K562 (cell line): ENCODE data around the gene UBXN11. TPM values are rescaled to one million over a fixed set of nuclear protein-coding genes. Genes with fewer than 3 reads are reported as not detected.

ENCODE experiments used
- ATAC-seq: fragments of 200-7000 bp; cut with Tn5 transposase; 3 replicates; pipeline ENCODE4 v1.9.1; 2020; ENCODE audit warnings: moderate library complexity
- BruUV-seq: library from RNA; stranded (reverse); fragments of 400-500 nt; replicated peaks from 2 replicates; lab custom pipeline; 2021; lab: Mats Ljungman, UMichigan
- CTCF ChIA-PET: fragments of 300-600 bp; formaldehyde crosslinking; extraction: SDS; loops from one replicate; lab custom pipeline; 2021; ENCODE audit warnings: low intra/inter-chr PET ratio; lab: Yijun Ruan, JAX
- POLR2A ChIA-PET: fragments of 300-600, 350-650 bp; sonication (Branson Sonifier 250); formaldehyde crosslinking; extraction: SDS; loops from one replicate; lab custom pipeline; 2021; ENCODE audit warnings: antibody characterized with exemption, inconsistent platforms; lab: Yijun Ruan, JAX
- DNase-seq, 4 experiments: peaks; one replicate each; pipeline versions ENCODE4 v3.0.0 to v3.0.0-alpha.2; 2011 to 2018; ENCODE audit warnings: low spot score in 3 of 4, mixed read lengths in 3 of 4; ENCODE audit errors: extremely low read depth in 1 of 4
- FAIRE-seq: peaks from 2 replicates; lab custom pipeline; 2011; peaks lifted over from hg19 to GRCh38; lab: Jason Lieb, UNC
- H2AFZ ChIP-seq: 2 replicates; pipeline ENCODE4 v1.6.0; 2011; ENCODE audit warnings: low read depth, low read length, control low read depth, inconsistent platforms
- H3K27ac ChIP-seq: fragments of 200-600 bp; 3 replicates; pipeline ENCODE4 v1.8.0; 2011; ENCODE audit warnings: low read depth, mild to moderate bottlenecking, control low read depth, inconsistent platforms, low read length, moderate library complexity, mixed read lengths; ENCODE audit errors: extremely low read depth
- H3K27me3 ChIP-seq, 2 experiments: fragments of 300-600 bp in 1 of 2; 2 replicates in 1 of 2; 3 replicates in 1 of 2; pipeline versions ENCODE4 v1.6.0 to v1.8.0; 2011; ENCODE audit warnings: inconsistent platforms in 2 of 2, low read length in 2 of 2, mild to moderate bottlenecking in 1 of 2, mixed read lengths in 1 of 2, moderate library complexity in 1 of 2; ENCODE audit not compliant: control insufficient read depth in 2 of 2, insufficient read depth in 2 of 2
- H3K36me3 ChIP-seq: fragments of 300-600 bp; 3 replicates; pipeline ENCODE4 v1.8.0; 2011; ENCODE audit warnings: mild to moderate bottlenecking, low read length, inconsistent platforms; ENCODE audit not compliant: control insufficient read depth, insufficient read depth
- H3K4me1 ChIP-seq, 2 experiments: fragments of 200-600 bp in 1 of 2; replicated peaks in 1 of 2; 2 replicates in 1 of 2; 3 replicates in 1 of 2; pipeline versions ENCODE4 v1.5.1 to v1.8.0; 2011; ENCODE audit warnings: inconsistent platforms in 2 of 2, low read length in 2 of 2, mild to moderate bottlenecking in 1 of 2, mixed read lengths in 1 of 2, moderate library complexity in 1 of 2; ENCODE audit not compliant: control insufficient read depth in 2 of 2, insufficient read depth in 2 of 2
- H3K4me2 ChIP-seq: 2 replicates; pipeline ENCODE4 v1.6.1; 2011; ENCODE audit warnings: low read length, control low read depth, inconsistent platforms, mixed read lengths; ENCODE audit not compliant: insufficient read depth
- H3K4me3 ChIP-seq: fragments of 200-600 bp; sonication (generic), shearing (Covaris generic); 2 replicates; pipeline ENCODE4 v1.5.1; 2016; ENCODE audit warnings: control low read depth, inconsistent platforms
- H3K79me2 ChIP-seq: fragments of 200-600 bp; 3 replicates; pipeline ENCODE4 v1.8.0; 2011; ENCODE audit warnings: low read length, inconsistent platforms; ENCODE audit not compliant: control insufficient read depth, insufficient read depth
- H3K9ac ChIP-seq, 2 experiments: 2 replicates each; pipeline versions ENCODE4 v1.6.0 to v1.6.1; 2011; ENCODE audit warnings: low read depth in 2 of 2, low read length in 2 of 2, control low read depth in 1 of 2, inconsistent platforms in 1 of 2, mild to moderate bottlenecking in 1 of 2, mixed read lengths in 1 of 2; ENCODE audit not compliant: insufficient read depth in 1 of 2
- H3K9me1 ChIP-seq: one replicate; pipeline ENCODE4 v1.6.0; 2011; ENCODE audit warnings: inconsistent platforms, mild to moderate bottlenecking, low read length, moderate library complexity; ENCODE audit not compliant: control insufficient read depth, insufficient read depth
- H3K9me3 ChIP-seq: replicated peaks from 2 replicates; pipeline ENCODE4 v1.5.1; 2011; ENCODE audit warnings: low read depth, low read length, inconsistent platforms; ENCODE audit not compliant: control insufficient read depth, insufficient read depth
- H4K20me1 ChIP-seq: replicated peaks from 2 replicates; pipeline ENCODE4 v1.6.1; 2011; ENCODE audit warnings: low read length, inconsistent platforms, mixed read lengths; ENCODE audit not compliant: control insufficient read depth, insufficient read depth
- BHLHE40 ChIP-seq: IDR thresholded peaks from 2 replicates; pipeline ENCODE4 v1.6.1; 2011; ENCODE audit warnings: low read length, improper control_type of control experiment
- BMI1 ChIP-seq: fragments of 150-350 bp; IDR thresholded peaks from 2 replicates; pipeline ENCODE4 v1.6.1; 2014; ENCODE audit warnings: low read length
- CSDE1 ChIP-seq, 2 experiments: fragments of 450-650 bp; IDR thresholded peaks; 2 replicates each; pipeline ENCODE4 v1.6.1; 2016; ENCODE audit warnings: mild to moderate bottlenecking in 1 of 2
- CXXC5 ChIP-seq: fragments of 250-450 bp; sonication (Bioruptor Pico); IDR thresholded peaks from 2 replicates; pipeline ENCODE4 v1.8.0; 2022; ENCODE audit warnings: inconsistent platforms, mild to moderate bottlenecking, moderate library complexity
- ELF1 ChIP-seq: fragments of 200-800 bp; sonication (Bioruptor generic); IDR thresholded peaks from 2 replicates; pipeline ENCODE4 v1.6.1; 2016; ENCODE audit warnings: missing genetic modification characterization, missing compliant biosample characterization
- GATA2 ChIP-seq: sonication (generic); formaldehyde crosslinking; IDR thresholded peaks from 2 replicates; pipeline ENCODE4 v1.4.0; 2020; ENCODE audit warnings: mild to moderate bottlenecking, missing genetic modification reagents
- SIX5 ChIP-seq, 2 experiments: IDR thresholded peaks; 2 replicates each; pipeline ENCODE4 v1.6.1; 2011; ENCODE audit warnings: low read length in 2 of 2, borderline replicate concordance in 1 of 2, low read depth in 1 of 2, mild to moderate bottlenecking in 1 of 2, moderate library complexity in 1 of 2; ENCODE audit not compliant: insufficient read depth in 1 of 2
- SMAD3 ChIP-seq: fragments of 450-650 bp; formaldehyde crosslinking; conservative IDR thresholded peaks from 2 replicates; pipeline ENCODE4 v1.4.0; 2020; ENCODE audit warnings: mild to moderate bottlenecking
- SMARCC2 ChIP-seq: fragments of 450-650 bp; IDR thresholded peaks from 2 replicates; pipeline ENCODE4 v1.6.1; 2017; ENCODE audit warnings: antibody characterized with exemption, moderate library complexity, mild to moderate bottlenecking, low read depth
- SRSF1 ChIP-seq: fragments of 200-400 bp; formaldehyde crosslinking; IDR thresholded peaks from 2 replicates; pipeline ENCODE4 v1.6.1; 2017; ENCODE audit warnings: mild to moderate bottlenecking, low read depth, low read length, moderate library complexity
- TAF7 ChIP-seq: fragments of 450-650 bp; IDR thresholded peaks from 2 replicates; pipeline ENCODE4 v1.6.1; 2016; ENCODE audit warnings: missing genetic modification characterization, missing compliant biosample characterization
- TOE1 ChIP-seq, 2 experiments: fragments of 450-650 bp in 1 of 2; sonication (generic) in 1 of 2; formaldehyde crosslinking in 1 of 2; IDR thresholded peaks; 2 replicates each; pipeline versions ENCODE4 v1.7.1 to v1.8.0; 2016 to 2022; ENCODE audit warnings: borderline replicate concordance in 2 of 2, mild to moderate bottlenecking in 2 of 2, antibody characterized with exemption in 1 of 2, inconsistent platforms in 1 of 2, low read depth in 1 of 2, missing genetic modification reagents in 1 of 2, moderate library complexity in 1 of 2
- ZNF41 ChIP-seq: fragments of 250-450 bp; sonication (Bioruptor Pico); conservative IDR thresholded peaks from 2 replicates; pipeline ENCODE4 v1.4.0; 2020; ENCODE audit warnings: mild to moderate bottlenecking
- WGBS: fragments of 100-300 bp; shearing (Covaris generic); methylation state at CpG from one replicate; pipeline ENCODE4 v1.1.6; 2016; ENCODE audit warnings: low coverage, mixed read lengths; ENCODE audit not compliant: insufficient coverage; ENCODE audit errors: missing lambda C conversion rate; 5-methylcytosine and 5-hydroxymethylcytosine counted together
- in situ Hi-C: fragments of 300-500 bp; cut with MboI; formaldehyde crosslinking; loops from 4 replicates; pipeline ENCODE4 v1.15.0; 2018; ENCODE audit warnings: inconsistent platforms, mixed read lengths
- intact Hi-C: fragments of 100-400 bp; cut with micrococcal nuclease; formaldehyde crosslinking; loops from 2 replicates; pipeline ENCODE4 v1.14.2; 2022
- polyA plus RNA-seq, 8 experiments: library from polyadenylated mRNA; depleted of rRNA in 4 of 8; stranded (reverse) in 5 of 8; unstranded in 3 of 8; fragments of >200 nt; fragmentation: Nextera tagmentation in 2 of 8; fragmentation: Illumina TruSeq in 1 of 8; extraction: Ambion mirVana in 2 of 8; extraction: Trizol in 1 of 8; gene quantifications; 2 replicates each; pipeline versions ENCODE4 v1.2.1 to v1.2.3, GENCODE V29; 2011 to 2014; ENCODE audit warnings: inconsistent platforms in 1 of 8, missing spikeins in 1 of 8
- total RNA-seq, 7 experiments: library from RNA; depleted of rRNA in 6 of 7; stranded (reverse); fragments of >200 nt in 6 of 7; fragmentation: Illumina TruSeq in 2 of 7; extraction: Trizol in 2 of 7; gene quantifications; 2 replicates each; pipeline versions ENCODE4 v1.2.1 to v1.2.3, GENCODE V29; 2011 to 2021; ENCODE audit warnings: low replicate concordance in 1 of 7
- TF ChIP-seq, protein P1 (sequence below): fragments of 250-450 bp; sonication (Bioruptor Pico); IDR thresholded peaks from 2 replicates; pipeline ENCODE4 v1.5.0; 2021; ENCODE audit warnings: mild to moderate bottlenecking, borderline replicate concordance
- TF ChIP-seq, protein P2 (sequence below): fragments of 200-800 bp; sonication (Bioruptor generic); IDR thresholded peaks from 2 replicates; pipeline ENCODE4 v1.6.1; 2016; ENCODE audit warnings: missing genetic modification characterization, missing compliant biosample characterization

The UBXN11 gene
- total and polyA plus RNA-seq, 9 of the 15 experiments (the other 6 are each of a cell fraction or from before 2014, with no cell fraction given) = 0.48 to 34.3 (median 11.3) TPM

DNA sequence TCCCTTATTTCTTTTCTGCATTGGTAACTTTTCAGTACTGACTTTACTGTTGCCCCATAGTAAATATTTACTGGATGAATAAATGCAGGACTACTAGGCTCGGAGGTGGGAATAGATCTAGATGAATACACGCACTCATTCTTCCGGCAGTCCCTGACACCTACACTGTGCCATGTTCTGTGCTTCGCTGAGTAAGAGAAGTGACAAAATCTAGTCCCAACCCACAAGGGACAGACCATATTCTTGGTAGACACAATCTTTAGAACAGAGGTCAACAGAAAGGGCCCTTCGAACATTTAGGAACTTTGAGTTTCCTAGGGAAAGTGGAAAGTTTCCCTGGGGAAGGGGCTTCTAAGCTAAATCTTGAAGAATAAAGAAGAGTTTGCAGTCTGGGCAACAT lies 8.1 kb upstream of the UBXN11 start:
- ATAC-seq = no peak
- ChIA-PET POLR2A (interaction anchor here (0.7 to 1.6 kb wide), 5 partner anchors 9 to 29 kb away, joined by 3 to 9 read pairs (median 5); no protein-coding TSS in a partner anchor), CTCF (no interaction called here)
- no peak overlapping the region for H3K4me3 ChIP-seq
- no peaks in the 10 kb centered on the region for H3K27me3 ChIP-seq
- H3K79me2 ChIP-seq = peaks cover 2% of the 10 kb centered on the region; the same call in 1 of the 3 replicates
- FAIRE-seq = no peak
- no peaks in the 10 kb centered on the region for H3K36me3 ChIP-seq
- peaks cover 36 to 47% of the 10 kb centered on the region in 2 experiments for H3K4me1 ChIP-seq
- intact Hi-C loops (no loop called here), in situ Hi-C loops (no loop called here)
- no peaks in the 10 kb centered on the region for H3K9me3 ChIP-seq
- no peak for DNase-seq
- H2AFZ ChIP-seq = no peak overlapping the region
- H4K20me1 ChIP-seq = no peaks in the 10 kb centered on the region
- H3K4me2 ChIP-seq = no peak overlapping the region
- WGBS = 67% methylated on average over 5 of the region's 5 CpGs
- no TSS peak for BruUV-seq
- H3K9me1 ChIP-seq = no peaks in the 10 kb centered on the region
- no peak overlapping the region for H3K27ac ChIP-seq
- no peak overlapping the region for H3K9ac ChIP-seq
- TF ChIP-seq ELF1 (tag) = no peak
- TF ChIP-seq SIX5 (IDR thresholded peaks at IDR 0.05; ENCODE audit: borderline replicate concordance in 1 of 2, insufficient read depth in 1 of 2, low read depth in 1 of 2, low read length in 2 of 2) = no peak
- no peak for TF ChIP-seq BMI1
- TF ChIP-seq, protein P1, sequence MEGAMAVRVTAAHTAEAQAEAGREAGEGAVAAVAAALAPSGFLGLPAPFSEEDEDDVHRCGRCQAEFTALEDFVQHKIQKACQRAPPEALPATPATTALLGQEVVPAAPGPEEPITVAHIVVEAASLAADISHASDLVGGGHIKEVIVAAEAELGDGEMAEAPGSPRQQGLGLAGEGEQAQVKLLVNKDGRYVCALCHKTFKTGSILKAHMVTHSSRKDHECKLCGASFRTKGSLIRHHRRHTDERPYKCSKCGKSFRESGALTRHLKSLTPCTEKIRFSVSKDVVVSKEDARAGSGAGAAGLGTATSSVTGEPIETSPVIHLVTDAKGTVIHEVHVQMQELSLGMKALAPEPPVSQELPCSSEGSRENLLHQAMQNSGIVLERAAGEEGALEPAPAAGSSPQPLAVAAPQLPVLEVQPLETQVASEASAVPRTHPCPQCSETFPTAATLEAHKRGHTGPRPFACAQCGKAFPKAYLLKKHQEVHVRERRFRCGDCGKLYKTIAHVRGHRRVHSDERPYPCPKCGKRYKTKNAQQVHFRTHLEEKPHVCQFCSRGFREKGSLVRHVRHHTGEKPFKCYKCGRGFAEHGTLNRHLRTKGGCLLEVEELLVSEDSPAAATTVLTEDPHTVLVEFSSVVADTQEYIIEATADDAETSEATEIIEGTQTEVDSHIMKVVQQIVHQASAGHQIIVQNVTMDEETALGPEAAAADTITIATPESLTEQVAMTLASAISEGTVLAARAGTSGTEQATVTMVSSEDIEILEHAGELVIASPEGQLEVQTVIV (CRISPR knock-in tag) = no peak
- no peak for TF ChIP-seq SMARCC2
- TF ChIP-seq, protein P2, sequence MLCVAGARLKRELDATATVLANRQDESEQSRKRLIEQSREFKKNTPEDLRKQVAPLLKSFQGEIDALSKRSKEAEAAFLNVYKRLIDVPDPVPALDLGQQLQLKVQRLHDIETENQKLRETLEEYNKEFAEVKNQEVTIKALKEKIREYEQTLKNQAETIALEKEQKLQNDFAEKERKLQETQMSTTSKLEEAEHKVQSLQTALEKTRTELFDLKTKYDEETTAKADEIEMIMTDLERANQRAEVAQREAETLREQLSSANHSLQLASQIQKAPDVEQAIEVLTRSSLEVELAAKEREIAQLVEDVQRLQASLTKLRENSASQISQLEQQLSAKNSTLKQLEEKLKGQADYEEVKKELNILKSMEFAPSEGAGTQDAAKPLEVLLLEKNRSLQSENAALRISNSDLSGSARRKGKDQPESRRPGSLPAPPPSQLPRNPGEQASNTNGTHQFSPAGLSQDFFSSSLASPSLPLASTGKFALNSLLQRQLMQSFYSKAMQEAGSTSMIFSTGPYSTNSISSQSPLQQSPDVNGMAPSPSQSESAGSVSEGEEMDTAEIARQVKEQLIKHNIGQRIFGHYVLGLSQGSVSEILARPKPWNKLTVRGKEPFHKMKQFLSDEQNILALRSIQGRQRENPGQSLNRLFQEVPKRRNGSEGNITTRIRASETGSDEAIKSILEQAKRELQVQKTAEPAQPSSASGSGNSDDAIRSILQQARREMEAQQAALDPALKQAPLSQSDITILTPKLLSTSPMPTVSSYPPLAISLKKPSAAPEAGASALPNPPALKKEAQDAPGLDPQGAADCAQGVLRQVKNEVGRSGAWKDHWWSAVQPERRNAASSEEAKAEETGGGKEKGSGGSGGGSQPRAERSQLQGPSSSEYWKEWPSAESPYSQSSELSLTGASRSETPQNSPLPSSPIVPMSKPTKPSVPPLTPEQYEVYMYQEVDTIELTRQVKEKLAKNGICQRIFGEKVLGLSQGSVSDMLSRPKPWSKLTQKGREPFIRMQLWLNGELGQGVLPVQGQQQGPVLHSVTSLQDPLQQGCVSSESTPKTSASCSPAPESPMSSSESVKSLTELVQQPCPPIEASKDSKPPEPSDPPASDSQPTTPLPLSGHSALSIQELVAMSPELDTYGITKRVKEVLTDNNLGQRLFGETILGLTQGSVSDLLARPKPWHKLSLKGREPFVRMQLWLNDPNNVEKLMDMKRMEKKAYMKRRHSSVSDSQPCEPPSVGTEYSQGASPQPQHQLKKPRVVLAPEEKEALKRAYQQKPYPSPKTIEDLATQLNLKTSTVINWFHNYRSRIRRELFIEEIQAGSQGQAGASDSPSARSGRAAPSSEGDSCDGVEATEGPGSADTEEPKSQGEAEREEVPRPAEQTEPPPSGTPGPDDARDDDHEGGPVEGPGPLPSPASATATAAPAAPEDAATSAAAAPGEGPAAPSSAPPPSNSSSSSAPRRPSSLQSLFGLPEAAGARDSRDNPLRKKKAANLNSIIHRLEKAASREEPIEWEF (CRISPR knock-in tag) = no peak
- no peak for TF ChIP-seq CXXC5
- no peak for TF ChIP-seq ZNF41 (CRISPR knock-in tag)
- TF ChIP-seq GATA2 (CRISPR knock-in tag) = no peak
- TF ChIP-seq BHLHE40 = no peak
- no peak for TF ChIP-seq SMAD3 (CRISPR knock-in tag)
- TF ChIP-seq CSDE1 (IDR thresholded peaks at IDR 0.05) = no peak
- TF ChIP-seq TAF7 = no peak
- TF ChIP-seq TOE1 (IDR thresholded peaks at IDR 0.05; ENCODE audit: borderline replicate concordance) = no peak
- TF ChIP-seq TOE1 (CRISPR knock-in tag; IDR thresholded peaks at IDR 0.05; ENCODE audit: borderline replicate concordance, low read depth) = no peak
- no peak for TF ChIP-seq SRSF1
